Heart left ventricle (tissue), 16 donors: ENCODE measurements around the gene PRKN. TPM values are rescaled to one million over a fixed set of nuclear protein-coding genes. Genes with fewer than 3 reads are reported as not detected.

ENCODE experiments used
- ATAC-seq, 4 donors: fragments of 200-7000 bp; cut with Tn5 transposase; one replicate each; pipeline ENCODE4 v1.9.1; 2020 to 2022; ENCODE audit warnings: moderate library complexity in 4 of 4, mild to moderate bottlenecking in 3 of 4, moderate number of reproducible peaks in 1 of 4
- DNase-seq, 5 donors: peaks; one replicate each; pipeline ENCODE4 v3.0.0-alpha.2; 2020
- H3K27ac ChIP-seq, 12 donors: fragments of 200-600 bp; sonication (generic) in 4 of 12; one replicate each; pipeline versions ENCODE4 v1.5.0 to v1.8.0; 2016 to 2022; ENCODE audit warnings: mild to moderate bottlenecking in 2 of 12
- H3K27me3 ChIP-seq, 9 donors: fragments of 200-600 bp; sonication (generic) in 2 of 9; one replicate each; pipeline versions ENCODE4 v1.5.1 to v1.8.0; 2016 to 2022; ENCODE audit warnings: mild to moderate bottlenecking in 3 of 9
- H3K36me3 ChIP-seq, 9 donors: fragments of 200-600 bp; sonication (generic) in 2 of 9; one replicate each; pipeline versions ENCODE4 v1.5.0 to v1.8.0; 2018 to 2022; ENCODE audit warnings: mild to moderate bottlenecking in 2 of 9
- H3K4me1 ChIP-seq, 12 donors: fragments of 200-600 bp; sonication (generic) in 4 of 12; one replicate each; pipeline versions ENCODE4 v1.5.0 to v1.8.0; 2016 to 2022; ENCODE audit warnings: mild to moderate bottlenecking in 3 of 12
- H3K4me3 ChIP-seq, 12 donors: fragments of 200-600 bp; sonication (generic) in 4 of 12; one replicate each; pipeline versions ENCODE4 v1.5.0 to v1.8.0; 2017 to 2022; ENCODE audit warnings: mild to moderate bottlenecking in 9 of 12, moderate library complexity in 4 of 12
- H3K9me3 ChIP-seq, 12 donors: fragments of 200-600 bp; sonication (generic) in 4 of 12; one replicate each; pipeline versions ENCODE4 v1.5.0 to v1.8.0; 2016 to 2022; ENCODE audit warnings: mild to moderate bottlenecking in 1 of 12
- POLR2A ChIP-seq, 2 donors: fragments of 450-650 bp; IDR thresholded peaks; one replicate each; pipeline ENCODE4 v1.6.1; 2017; ENCODE audit warnings: antibody characterized with exemption in 2 of 2, mild to moderate bottlenecking in 2 of 2, moderate library complexity in 2 of 2
- WGBS, 4 donors: extraction: QIAGEN DNeasy Blood & Tissue Kit in 2 of 4; methylation state at CpG; one replicate each; pipeline versions ENCODE4 v1.1.5 to v1.1.7; 2013 to 2018; 5-methylcytosine and 5-hydroxymethylcytosine counted together
- intact Hi-C, 10 donors: fragments of 100-400 bp; cut with DNase I; formaldehyde crosslinking; loops; one replicate each; pipeline versions ENCODE4 v1.11.1 to v1.14.2; 2022
- polyA plus RNA-seq, 2 donors: library from polyadenylated mRNA; stranded (reverse); fragments of 200-250 nt; gene quantifications; one replicate each; pipeline ENCODE4 v1.2.3, GENCODE V29; 2013
- total RNA-seq, 9 donors: library from RNA; depleted of rRNA in 2 of 9; stranded (reverse); fragments of >200 nt in 2 of 9; fragmentation: NEBNext Ultra II Directional in 3 of 9; extraction: Animal tissue kit (Norgen Biotek cat#: 25700) in 3 of 9; gene quantifications; one replicate each; pipeline versions ENCODE4 v1.1.0 to v1.2.4, GENCODE V29; 2016 to 2023
- TF ChIP-seq, protein P1 (sequence below), 12 donors: fragments of 200-600 bp; sonication (generic) in 4 of 12; IDR thresholded peaks; one replicate each; pipeline versions ENCODE4 v1.5.0 to v1.8.0; 2018 to 2022; ENCODE audit warnings: antibody characterized with exemption in 12 of 12, mild to moderate bottlenecking in 5 of 12
- donor health status: ischemic (EF 13 %, LVEDD 7.1; RV severe dilation, severe dysfunction).
- donor health status: healthy with polysubstance abuse.
- donor health status: DM: no; HTN: yes; CAD: no.
- donor health status: DM: no; HTN: no; CAD: no.
- donor health status: ischemic (EF 25% LVEDD 6.9; RV normal size, moderate dysfunction).
- donor health status: ischemic (EF 25% LVEDD 5.7; RV mildly dilated, moderate dysfunction).
- donor health status: healthy.
- donor health status: DM: yes; HTN: yes; CAD: no.
- donor health status: ischemic (EF 35%, LVEDD 5.7; RV mildly dilated, moderate dysfunction).
- donor health status: nonischemic (EF 11% LVEDD 7.7; RV severe dilation, severe dysfunction).
- donor health status: DM: yes; HTN: yes; CAD: no.
- donor health status: PGD.
- donor health status: ischemic (EF 29% LVEDD 5.4; RV normal size, mild dysfunction).
- donor health status: nonischemic (EF 23%, LVEDD 6.1; RV moderate dilation, normal function).

The PRKN gene
- total and polyA plus RNA-seq, 11 donors, result 3.4 to 32.5 (median 21.2) TPM

DNA sequence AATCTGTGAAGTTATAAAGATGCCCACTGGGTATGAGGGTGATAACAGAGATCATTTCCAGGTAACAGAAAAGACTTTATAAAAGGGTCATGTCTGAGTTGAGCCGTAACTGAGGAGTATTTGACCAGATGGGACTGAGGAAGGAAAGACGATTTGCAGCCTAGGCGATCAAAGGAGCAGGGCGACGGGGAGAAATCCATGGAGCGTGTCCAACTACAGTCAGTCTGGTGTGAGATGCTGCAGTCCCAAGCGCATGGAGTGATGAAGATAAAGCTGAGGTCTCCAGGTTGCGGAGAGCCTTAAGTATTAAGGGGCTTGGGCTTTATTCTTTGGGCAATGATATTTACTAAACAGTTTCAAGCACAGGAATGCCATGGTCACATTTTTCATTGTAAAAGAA, 166.7 kb downstream of the PRKN start:
- H3K4me3 ChIP-seq, result no peak overlapping the region
- ATAC-seq, result no peak
- H3K9me3 ChIP-seq, result peaks cover 0 to 29% (median 5%) of the 10 kb centered on the region in 12 donors
- no peak for TF ChIP-seq POLR2A (IDR thresholded peaks at IDR 0.05)
- TF ChIP-seq, protein P1, sequence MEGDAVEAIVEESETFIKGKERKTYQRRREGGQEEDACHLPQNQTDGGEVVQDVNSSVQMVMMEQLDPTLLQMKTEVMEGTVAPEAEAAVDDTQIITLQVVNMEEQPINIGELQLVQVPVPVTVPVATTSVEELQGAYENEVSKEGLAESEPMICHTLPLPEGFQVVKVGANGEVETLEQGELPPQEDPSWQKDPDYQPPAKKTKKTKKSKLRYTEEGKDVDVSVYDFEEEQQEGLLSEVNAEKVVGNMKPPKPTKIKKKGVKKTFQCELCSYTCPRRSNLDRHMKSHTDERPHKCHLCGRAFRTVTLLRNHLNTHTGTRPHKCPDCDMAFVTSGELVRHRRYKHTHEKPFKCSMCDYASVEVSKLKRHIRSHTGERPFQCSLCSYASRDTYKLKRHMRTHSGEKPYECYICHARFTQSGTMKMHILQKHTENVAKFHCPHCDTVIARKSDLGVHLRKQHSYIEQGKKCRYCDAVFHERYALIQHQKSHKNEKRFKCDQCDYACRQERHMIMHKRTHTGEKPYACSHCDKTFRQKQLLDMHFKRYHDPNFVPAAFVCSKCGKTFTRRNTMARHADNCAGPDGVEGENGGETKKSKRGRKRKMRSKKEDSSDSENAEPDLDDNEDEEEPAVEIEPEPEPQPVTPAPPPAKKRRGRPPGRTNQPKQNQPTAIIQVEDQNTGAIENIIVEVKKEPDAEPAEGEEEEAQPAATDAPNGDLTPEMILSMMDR (IDR thresholded peaks at IDR 0.05), result no peak
- H3K4me1 ChIP-seq, result no peaks in the 10 kb centered on the region
- intact Hi-C loops, result no loop called here
- H3K36me3 ChIP-seq, result no peaks in the 10 kb centered on the region
- no peaks in the 10 kb centered on the region for H3K27me3 ChIP-seq
- no peak overlapping the region for H3K27ac ChIP-seq
- DNase-seq, result no peak
- WGBS, 4 donors, result 83 to 90% (median 88%) methylated on average over 8 of the region's 8 CpGs

DNA sequence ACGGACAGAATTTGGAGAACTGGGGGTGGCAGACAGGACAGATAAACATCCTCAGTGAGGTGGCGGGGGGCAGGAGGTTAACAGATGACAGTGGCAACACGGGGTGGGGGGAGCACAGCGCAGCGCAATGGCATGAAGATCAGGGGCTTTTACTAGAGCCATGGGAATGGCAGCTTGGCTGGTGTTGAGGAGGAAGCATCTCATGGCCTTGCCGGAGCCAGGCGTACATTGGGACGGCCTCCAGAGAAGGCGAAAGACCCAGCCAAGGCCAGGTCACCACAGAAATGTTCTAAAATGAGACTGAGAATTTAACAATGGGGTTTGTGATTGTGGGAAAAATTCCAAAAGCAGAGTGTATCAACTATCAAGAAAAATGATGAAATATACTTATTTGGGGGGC, 173.0 kb downstream of the PRKN start:
- Histone ChIP-seq H3K36me3 (peaks cover 0 to 9% (median 0%) of the 10 kb centered on the region in 9 donors), H3K9me3 (no peaks in the 10 kb centered on the region), H3K27ac (no peak overlapping the region), H3K4me3 (no peak overlapping the region), H3K4me1 (no peaks in the 10 kb centered on the region), H3K27me3 (no peaks in the 10 kb centered on the region)
- WGBS, 4 donors, result 94 to 95% (median 94%) methylated on average over 9 of the region's 9 CpGs
- no peak for DNase-seq
- no peak for ATAC-seq
- TF ChIP-seq, protein P1 (IDR thresholded peaks at IDR 0.05), result no peak
- no peak for TF ChIP-seq POLR2A (IDR thresholded peaks at IDR 0.05)
- intact Hi-C loops, result no loop called here

GRCh38 chr6:162546905-162547304, 180.7 kb downstream of the PRKN start:
- no peak for DNase-seq
- intact Hi-C loops, result no loop called here

GRCh38 chr6:162543221-162543620, 184.3 kb downstream of the PRKN start:
- 83 to 92% (median 88%) methylated on average over 6 of the region's 6 CpGs for WGBS, 4 donors
- ATAC-seq, result no peak
- DNase-seq, result no peak
- Histone ChIP-seq H3K4me3 (no peak overlapping the region), H3K36me3 (no peaks in the 10 kb centered on the region), H3K27me3 (no peaks in the 10 kb centered on the region), H3K4me1 (peaks cover 0 to 13% (median 6%) of the 10 kb centered on the region in 12 donors), H3K9me3 (no peaks in the 10 kb centered on the region), H3K27ac (no peak overlapping the region)
- TF ChIP-seq, protein P1 (IDR thresholded peaks at IDR 0.05), result no peak
- TF ChIP-seq POLR2A (IDR thresholded peaks at IDR 0.05), result no peak
- intact Hi-C loops, result no loop called here

More at GRCh38 chr6:162546905-162547304, 180.7 kb downstream of the PRKN start:
- no peak for TF ChIP-seq POLR2A (IDR thresholded peaks at IDR 0.05)
- TF ChIP-seq, protein P1 (IDR thresholded peaks at IDR 0.05), result no peak
- no peaks in the 10 kb centered on the region for H3K27me3 ChIP-seq
- H3K9me3 ChIP-seq, result no peaks in the 10 kb centered on the region
- H3K27ac ChIP-seq, result no peak overlapping the region
- H3K4me1 ChIP-seq, result no peaks in the 10 kb centered on the region
- WGBS, 4 donors, result 87 to 91% (median 91%) methylated on average over 4 of the region's 4 CpGs
- no peak overlapping the region for H3K4me3 ChIP-seq
- H3K36me3 ChIP-seq, result peaks cover 0 to 9% (median 0%) of the 10 kb centered on the region in 9 donors
- no peak for ATAC-seq
